Stimulated activated CD4-positive, alpha-beta T cell treated with anti-CD3 and anti-CD28 coated beads, TNF-alpha, amount 100 ng/mL, for 4 hours (primary cell): Measurements from ENCODE around the gene SERPINB6.
"Not testable (repeated sequence)": the region's sequence is repeated elsewhere in the genome, so short reads cannot be mapped to it uniquely, and the experiment has no call there.

ENCODE experiments used
- DNase-seq, 3 experiments: peaks; one replicate each; pipeline ENCODE4 v3.0.0-alpha.2; 2020; ENCODE audit warnings: low read depth in 3 of 3

The SERPINB6 gene

GRCh38 chr6:2958776-2959175 lies 12.6 kb downstream of the SERPINB6 start:
- DNase-seq: no peak

- DNase-seq: no peak
Measured at GRCh38 chr6:2958331-2958711, 13.0 kb downstream of the SERPINB6 start.

- no peak for DNase-seq
Measured at GRCh38 chr6:2957696-2958330, 13.6 kb downstream of the SERPINB6 start.

GRCh38 chr6:2956930-2957685 lies 14.3 kb downstream of the SERPINB6 start:
- no peak for DNase-seq

- no peak for DNase-seq
Measured at GRCh38 chr6:2953098-2953497, 18.3 kb downstream of the SERPINB6 start.

- peak in 2 of 3 experiments; percentile 26 to 31 for DNase-seq
Measured at GRCh38 chr6:2952557-2953095, 18.7 kb downstream of the SERPINB6 start.

- DNase-seq: no peak
Measured at GRCh38 chr6:2951728-2952127, 19.6 kb downstream of the SERPINB6 start.

GRCh38 chr6:2950713-2951112 lies 20.7 kb downstream of the SERPINB6 start:
- DNase-seq: no peak

- no peak for DNase-seq
Measured at GRCh38 chr6:2949536-2950083, 21.8 kb downstream of the SERPINB6 start.

- DNase-seq: no peak
Measured at GRCh38 chr6:2949121-2949520, 22.2 kb downstream of the SERPINB6 start.

- DNase-seq: no peak
Measured at GRCh38 chr6:2948228-2949025, 22.9 kb downstream of the SERPINB6 start.

GRCh38 chr6:2947445-2947844 lies 23.9 kb downstream of the SERPINB6 start:
- no peak for DNase-seq

- DNase-seq: no peak
Measured at GRCh38 chr6:2945153-2945452, 26.3 kb downstream of the SERPINB6 start.

- no peak for DNase-seq
Measured at GRCh38 chr6:2944405-2945152, 26.8 kb downstream of the SERPINB6 start.

- no peak for DNase-seq
Measured at GRCh38 chr6:2943564-2943955, 27.8 kb downstream of the SERPINB6 start.

GRCh38 chr6:2942914-2943563 lies 28.3 kb downstream of the SERPINB6 start:
- no peak for DNase-seq

GRCh38 chr6:2942116-2942515 lies 29.3 kb downstream of the SERPINB6 start:
- DNase-seq: not testable (repeated sequence)

GRCh38 chr6:2940851-2941250 lies 30.5 kb downstream of the SERPINB6 start:
- DNase-seq: no peak

- DNase-seq: peak; percentile 36 to 59 (median 42)
Measured at GRCh38 chr6:2940010-2940850, 31.1 kb downstream of the SERPINB6 start.
